Endothelial cell of umbilical vein (primary cell): ENCODE results near the gene USP34.

ENCODE experiments used
- CTCF ChIP-seq, 2 donors: IDR thresholded peaks; 1 replicate in 1 of 2; 2 replicates in 1 of 2; pipeline ENCODE4 v1.5.1; 2011; ENCODE audit warnings: low read length in 2 of 2, mild to moderate bottlenecking in 2 of 2, moderate library complexity in 2 of 2, control low read depth in 1 of 2, inconsistent platforms in 1 of 2, low read depth in 1 of 2; ENCODE audit not compliant: insufficient read depth in 1 of 2; ENCODE audit errors: extremely low read depth in 1 of 2
- EZH2 ChIP-seq: IDR thresholded peaks from 2 replicates; pipeline ENCODE4 v1.6.1; 2012; ENCODE audit warnings: borderline replicate concordance, low read depth, mild to moderate bottlenecking, moderate library complexity, low read length, inconsistent platforms; ENCODE audit not compliant: severe bottlenecking
- FOS ChIP-seq: IDR thresholded peaks from 2 replicates; pipeline ENCODE4 v1.6.1; 2011; ENCODE audit warnings: mild to moderate bottlenecking, low read length, moderate library complexity, borderline replicate concordance; ENCODE audit not compliant: insufficient read depth
- GATA2 ChIP-seq: IDR thresholded peaks from 2 replicates; pipeline ENCODE4 v1.7.0; 2011; ENCODE audit warnings: low read depth, mild to moderate bottlenecking, moderate library complexity, mixed read lengths, low read length; ENCODE audit not compliant: insufficient read length, insufficient read depth
- JUN ChIP-seq: IDR thresholded peaks from 2 replicates; pipeline ENCODE4 v1.6.1; 2011; ENCODE audit warnings: borderline replicate concordance, low read depth; ENCODE audit not compliant: insufficient read length, insufficient read depth
- MYC ChIP-seq: IDR thresholded peaks from one replicate; pipeline ENCODE4 v1.6.1; 2011; ENCODE audit warnings: mild to moderate bottlenecking, low read depth, low read length
- POLR2A ChIP-seq: IDR thresholded peaks from 2 replicates; pipeline ENCODE4 v1.6.1; 2012; ENCODE audit warnings: low read depth, mild to moderate bottlenecking, control low read depth, low read length
- POLR2AphosphoS5 ChIP-seq: IDR thresholded peaks from 2 replicates; pipeline ENCODE4 v1.6.1; 2012; ENCODE audit warnings: low read depth, mild to moderate bottlenecking, control low read depth, low read length, moderate library complexity; ENCODE audit not compliant: insufficient read depth
- TF ChIP-seq, protein P1 (sequence below): IDR thresholded peaks from 2 replicates; pipeline ENCODE4 v1.6.1; 2011; ENCODE audit not compliant: insufficient read depth, insufficient read length

GRCh38 chr2:61410185-61410584 lies 60.7 kb downstream of the USP34 start:
- no peak for TF ChIP-seq POLR2A
- TF ChIP-seq EZH2, result no peak
- TF ChIP-seq JUN, result no peak
- TF ChIP-seq CTCF (IDR thresholded peaks at IDR 0.05; ENCODE audit: extremely low read depth in 1 of 2, insufficient read depth in 1 of 2, low read depth in 1 of 2, low read length in 2 of 2), result no peak
- TF ChIP-seq POLR2AphosphoS5, result no peak
- TF ChIP-seq GATA2, result no peak
- TF ChIP-seq, protein P1, sequence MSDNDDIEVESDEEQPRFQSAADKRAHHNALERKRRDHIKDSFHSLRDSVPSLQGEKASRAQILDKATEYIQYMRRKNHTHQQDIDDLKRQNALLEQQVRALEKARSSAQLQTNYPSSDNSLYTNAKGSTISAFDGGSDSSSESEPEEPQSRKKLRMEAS, result no peak
- no peak for TF ChIP-seq FOS
- no peak for TF ChIP-seq MYC
